ENCODE results near the gene POMZP3.
"Not testable (repeated sequence)": the region's sequence is repeated elsewhere in the genome, so short reads cannot be mapped to it uniquely, and the experiment has no call there.

DNA sequence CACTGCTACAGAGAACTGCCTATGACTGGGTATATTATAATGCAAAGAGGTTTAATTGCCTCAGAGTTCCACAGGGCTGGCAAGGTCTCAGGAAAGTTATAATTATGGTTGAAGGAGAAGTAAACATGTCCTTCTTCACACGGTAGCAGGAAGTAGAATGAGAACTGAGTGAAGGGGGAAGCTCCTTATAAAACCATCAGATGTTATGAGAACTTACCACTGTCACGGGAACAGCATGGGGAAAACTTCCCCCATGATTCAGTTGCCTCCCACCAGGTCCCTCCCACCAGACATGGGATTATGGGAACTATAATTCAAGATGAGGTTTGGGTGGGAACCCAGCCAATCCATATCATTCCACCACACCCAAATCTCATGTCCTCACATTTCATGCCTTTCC, 34.4 kb downstream of the POMZP3 start:
- TF ChIP-seq POLR2A (IDR thresholded peaks at IDR 0.05), result not testable (repeated sequence)
- TF ChIP-seq, protein P1, sequence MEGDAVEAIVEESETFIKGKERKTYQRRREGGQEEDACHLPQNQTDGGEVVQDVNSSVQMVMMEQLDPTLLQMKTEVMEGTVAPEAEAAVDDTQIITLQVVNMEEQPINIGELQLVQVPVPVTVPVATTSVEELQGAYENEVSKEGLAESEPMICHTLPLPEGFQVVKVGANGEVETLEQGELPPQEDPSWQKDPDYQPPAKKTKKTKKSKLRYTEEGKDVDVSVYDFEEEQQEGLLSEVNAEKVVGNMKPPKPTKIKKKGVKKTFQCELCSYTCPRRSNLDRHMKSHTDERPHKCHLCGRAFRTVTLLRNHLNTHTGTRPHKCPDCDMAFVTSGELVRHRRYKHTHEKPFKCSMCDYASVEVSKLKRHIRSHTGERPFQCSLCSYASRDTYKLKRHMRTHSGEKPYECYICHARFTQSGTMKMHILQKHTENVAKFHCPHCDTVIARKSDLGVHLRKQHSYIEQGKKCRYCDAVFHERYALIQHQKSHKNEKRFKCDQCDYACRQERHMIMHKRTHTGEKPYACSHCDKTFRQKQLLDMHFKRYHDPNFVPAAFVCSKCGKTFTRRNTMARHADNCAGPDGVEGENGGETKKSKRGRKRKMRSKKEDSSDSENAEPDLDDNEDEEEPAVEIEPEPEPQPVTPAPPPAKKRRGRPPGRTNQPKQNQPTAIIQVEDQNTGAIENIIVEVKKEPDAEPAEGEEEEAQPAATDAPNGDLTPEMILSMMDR (IDR thresholded peaks at IDR 0.05), result not testable (repeated sequence)

Data from testis (tissue), 2 donors.